Measurements from ENCODE around the gene ITGAL.

DNA sequence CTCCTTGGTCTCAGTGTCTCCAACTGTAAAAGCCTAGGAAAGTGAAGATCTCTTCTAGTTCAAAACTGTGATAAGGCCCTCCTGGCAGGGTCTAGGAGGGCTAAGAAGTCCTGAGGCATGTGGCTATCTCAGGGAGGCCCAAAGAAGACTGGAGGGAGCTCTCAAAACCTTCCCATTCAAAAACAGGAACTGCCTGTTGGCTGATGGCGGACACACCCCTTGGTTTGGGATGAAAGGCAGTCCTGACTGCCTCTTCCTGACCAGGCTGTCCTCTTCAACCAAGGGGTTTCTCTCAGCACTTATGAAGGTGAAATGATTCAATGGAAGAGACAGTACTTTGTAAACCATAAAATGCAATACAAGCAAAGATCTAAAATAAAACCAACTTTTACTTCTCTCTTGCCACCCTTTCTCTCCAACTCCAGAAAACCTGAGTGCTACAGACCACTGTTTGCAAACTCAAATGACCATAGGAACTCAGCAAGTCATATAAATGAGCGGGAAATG, 80.9 kb downstream of the ITGAL start:
- no peak for TF ChIP-seq CTCF (IDR thresholded peaks at IDR 0.05; ENCODE audit: low read length)
- TF ChIP-seq EZH2 (IDR thresholded peaks at IDR 0.05; ENCODE audit: borderline replicate concordance, low read length), result no peak
